Heart left ventricle (tissue), 16 donors: ENCODE data around the gene LY6G5B. TPM values are rescaled to one million over a fixed set of nuclear protein-coding genes. Genes with fewer than 3 reads are reported as not detected.
A peak's percentile ranks its signal among the peaks of the same experiment; 100 is the strongest.

Experiments
- ATAC-seq, 4 donors: fragments of 200-7000 bp; cut with Tn5 transposase; one replicate each; pipeline ENCODE4 v1.9.1; 2020 to 2022; ENCODE audit warnings: moderate library complexity in 4 of 4, mild to moderate bottlenecking in 3 of 4, moderate number of reproducible peaks in 1 of 4
- DNase-seq, 5 donors: peaks; one replicate each; pipeline ENCODE4 v3.0.0-alpha.2; 2020
- H3K27ac ChIP-seq, 12 donors: fragments of 200-600 bp; sonication (generic) in 4 of 12; one replicate each; pipeline versions ENCODE4 v1.5.0 to v1.8.0; 2016 to 2022; ENCODE audit warnings: mild to moderate bottlenecking in 2 of 12
- H3K27me3 ChIP-seq, 9 donors: fragments of 200-600 bp; sonication (generic) in 2 of 9; one replicate each; pipeline versions ENCODE4 v1.5.1 to v1.8.0; 2016 to 2022; ENCODE audit warnings: mild to moderate bottlenecking in 3 of 9
- H3K36me3 ChIP-seq, 9 donors: fragments of 200-600 bp; sonication (generic) in 2 of 9; one replicate each; pipeline versions ENCODE4 v1.5.0 to v1.8.0; 2018 to 2022; ENCODE audit warnings: mild to moderate bottlenecking in 2 of 9
- H3K4me1 ChIP-seq, 12 donors: fragments of 200-600 bp; sonication (generic) in 4 of 12; one replicate each; pipeline versions ENCODE4 v1.5.0 to v1.8.0; 2016 to 2022; ENCODE audit warnings: mild to moderate bottlenecking in 3 of 12
- H3K4me3 ChIP-seq, 12 donors: fragments of 200-600 bp; sonication (generic) in 4 of 12; one replicate each; pipeline versions ENCODE4 v1.5.0 to v1.8.0; 2017 to 2022; ENCODE audit warnings: mild to moderate bottlenecking in 9 of 12, moderate library complexity in 4 of 12
- H3K9me3 ChIP-seq, 12 donors: fragments of 200-600 bp; sonication (generic) in 4 of 12; one replicate each; pipeline versions ENCODE4 v1.5.0 to v1.8.0; 2016 to 2022; ENCODE audit warnings: mild to moderate bottlenecking in 1 of 12
- POLR2A ChIP-seq, 2 donors: fragments of 450-650 bp; IDR thresholded peaks; one replicate each; pipeline ENCODE4 v1.6.1; 2017; ENCODE audit warnings: antibody characterized with exemption in 2 of 2, mild to moderate bottlenecking in 2 of 2, moderate library complexity in 2 of 2
- WGBS, 4 donors: extraction: QIAGEN DNeasy Blood & Tissue Kit in 2 of 4; methylation state at CpG; one replicate each; pipeline versions ENCODE4 v1.1.5 to v1.1.7; 2013 to 2018; 5-methylcytosine and 5-hydroxymethylcytosine counted together
- intact Hi-C, 10 donors: fragments of 100-400 bp; cut with DNase I; formaldehyde crosslinking; loops; one replicate each; pipeline versions ENCODE4 v1.11.1 to v1.14.2; 2022
- polyA plus RNA-seq, 2 donors: library from polyadenylated mRNA; stranded (reverse); fragments of 200-250 nt; gene quantifications; one replicate each; pipeline ENCODE4 v1.2.3, GENCODE V29; 2013
- total RNA-seq, 9 donors: library from RNA; depleted of rRNA in 2 of 9; stranded (reverse); fragments of >200 nt in 2 of 9; fragmentation: NEBNext Ultra II Directional in 3 of 9; extraction: Animal tissue kit (Norgen Biotek cat#: 25700) in 3 of 9; gene quantifications; one replicate each; pipeline versions ENCODE4 v1.1.0 to v1.2.4, GENCODE V29; 2016 to 2023
- TF ChIP-seq, protein P1 (sequence below), 12 donors: fragments of 200-600 bp; sonication (generic) in 4 of 12; IDR thresholded peaks; one replicate each; pipeline versions ENCODE4 v1.5.0 to v1.8.0; 2018 to 2022; ENCODE audit warnings: antibody characterized with exemption in 12 of 12, mild to moderate bottlenecking in 5 of 12
- donor health status: ischemic (EF 13 %, LVEDD 7.1; RV severe dilation, severe dysfunction).
- donor health status: healthy with polysubstance abuse.
- donor health status: DM: no; HTN: yes; CAD: no.
- donor health status: DM: no; HTN: no; CAD: no.
- donor health status: ischemic (EF 25% LVEDD 6.9; RV normal size, moderate dysfunction).
- donor health status: ischemic (EF 25% LVEDD 5.7; RV mildly dilated, moderate dysfunction).
- donor health status: healthy.
- donor health status: DM: yes; HTN: yes; CAD: no.
- donor health status: ischemic (EF 35%, LVEDD 5.7; RV mildly dilated, moderate dysfunction).
- donor health status: nonischemic (EF 11% LVEDD 7.7; RV severe dilation, severe dysfunction).
- donor health status: DM: yes; HTN: yes; CAD: no.
- donor health status: PGD.
- donor health status: ischemic (EF 29% LVEDD 5.4; RV normal size, mild dysfunction).
- donor health status: nonischemic (EF 23%, LVEDD 6.1; RV moderate dilation, normal function).

The LY6G5B gene
- total and polyA plus RNA-seq, 11 donors: 1.4 to 12.0 (median 4.6) TPM

DNA sequence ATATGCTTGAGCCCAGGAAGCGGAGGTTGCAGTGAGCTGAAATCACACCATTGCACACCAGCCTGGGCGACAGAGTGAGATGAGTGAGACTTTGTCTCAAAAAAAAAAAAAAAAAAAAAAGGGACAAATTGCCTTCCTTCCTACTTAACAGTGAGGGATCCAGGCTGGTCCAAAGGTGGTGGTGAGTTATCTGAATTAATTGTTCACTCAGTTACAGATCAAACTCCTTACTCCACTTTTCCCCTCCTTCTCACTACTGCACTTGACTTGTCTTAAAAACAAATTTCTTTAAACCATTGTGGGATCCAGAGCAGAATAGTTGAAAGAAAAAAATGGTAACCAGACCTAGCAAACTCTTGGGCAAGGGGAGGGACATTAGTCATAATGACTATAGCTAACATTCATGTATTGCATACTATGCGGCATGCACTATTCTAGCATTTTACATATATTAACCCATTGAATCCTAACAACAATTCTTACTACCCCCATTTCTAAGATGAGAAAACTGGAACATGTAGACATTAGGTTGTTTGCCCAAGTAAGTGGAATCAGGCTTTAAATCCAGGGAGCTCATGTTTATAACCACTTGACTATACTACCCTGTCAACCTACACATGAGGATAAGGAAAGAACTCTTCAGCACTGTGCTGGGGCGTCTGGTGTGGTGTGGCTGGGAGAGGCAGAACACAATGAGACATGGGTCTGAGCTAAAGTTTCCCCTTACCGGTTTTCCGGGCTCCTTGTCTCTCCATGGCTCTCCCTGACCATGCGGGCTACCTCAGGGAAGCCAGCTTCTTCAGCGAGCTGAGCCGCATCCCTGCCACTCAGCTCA is 6.4 kb upstream of the LY6G5B start:
- DNase-seq (no peak), ATAC-seq (no peak)
- peaks cover 1 to 41% (median 35%) of the 10 kb centered on the region in 9 donors for H3K36me3 ChIP-seq
- peaks cover 20 to 70% (median 56%) of the 10 kb centered on the region in 12 donors for H3K4me1 ChIP-seq
- no peaks in the 10 kb centered on the region for H3K27me3 ChIP-seq
- no peak for TF ChIP-seq POLR2A (IDR thresholded peaks at IDR 0.05)
- TF ChIP-seq, protein P1, sequence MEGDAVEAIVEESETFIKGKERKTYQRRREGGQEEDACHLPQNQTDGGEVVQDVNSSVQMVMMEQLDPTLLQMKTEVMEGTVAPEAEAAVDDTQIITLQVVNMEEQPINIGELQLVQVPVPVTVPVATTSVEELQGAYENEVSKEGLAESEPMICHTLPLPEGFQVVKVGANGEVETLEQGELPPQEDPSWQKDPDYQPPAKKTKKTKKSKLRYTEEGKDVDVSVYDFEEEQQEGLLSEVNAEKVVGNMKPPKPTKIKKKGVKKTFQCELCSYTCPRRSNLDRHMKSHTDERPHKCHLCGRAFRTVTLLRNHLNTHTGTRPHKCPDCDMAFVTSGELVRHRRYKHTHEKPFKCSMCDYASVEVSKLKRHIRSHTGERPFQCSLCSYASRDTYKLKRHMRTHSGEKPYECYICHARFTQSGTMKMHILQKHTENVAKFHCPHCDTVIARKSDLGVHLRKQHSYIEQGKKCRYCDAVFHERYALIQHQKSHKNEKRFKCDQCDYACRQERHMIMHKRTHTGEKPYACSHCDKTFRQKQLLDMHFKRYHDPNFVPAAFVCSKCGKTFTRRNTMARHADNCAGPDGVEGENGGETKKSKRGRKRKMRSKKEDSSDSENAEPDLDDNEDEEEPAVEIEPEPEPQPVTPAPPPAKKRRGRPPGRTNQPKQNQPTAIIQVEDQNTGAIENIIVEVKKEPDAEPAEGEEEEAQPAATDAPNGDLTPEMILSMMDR (IDR thresholded peaks at IDR 0.05): no peak
- 42 to 59% (median 43%) methylated on average over 4 to 9 of the region's 9 CpGs for WGBS, 4 donors
- H3K4me3 ChIP-seq: peak overlapping the region; percentile 64 to 95 (median 83)
- no peaks in the 10 kb centered on the region for H3K9me3 ChIP-seq
- peak overlapping the region; percentile 83 to 97 (median 95) for H3K27ac ChIP-seq
- intact Hi-C loops: loop anchor here in 2 of 10 donors (10.0 kb wide), 1 partner anchor 511 kb away; the partner anchor contains the start of genes AGPAT1 (in 2 of the 2) and RNF5 (in 2 of the 2)

GRCh38 chr6:31663961-31664789 is 5.6 kb upstream of the LY6G5B start:
- peaks cover 12 to 68% (median 47%) of the 10 kb centered on the region in 12 donors for H3K4me1 ChIP-seq
- DNase-seq: peak in 3 of 5 donors; percentile 52 to 63 (median 62)
- TF ChIP-seq POLR2A (IDR thresholded peaks at IDR 0.05): peak in 1 of 2 donors; percentile 32
- TF ChIP-seq, protein P1 (IDR thresholded peaks at IDR 0.05): peak in 1 of 12 donors; percentile 10

DNA sequence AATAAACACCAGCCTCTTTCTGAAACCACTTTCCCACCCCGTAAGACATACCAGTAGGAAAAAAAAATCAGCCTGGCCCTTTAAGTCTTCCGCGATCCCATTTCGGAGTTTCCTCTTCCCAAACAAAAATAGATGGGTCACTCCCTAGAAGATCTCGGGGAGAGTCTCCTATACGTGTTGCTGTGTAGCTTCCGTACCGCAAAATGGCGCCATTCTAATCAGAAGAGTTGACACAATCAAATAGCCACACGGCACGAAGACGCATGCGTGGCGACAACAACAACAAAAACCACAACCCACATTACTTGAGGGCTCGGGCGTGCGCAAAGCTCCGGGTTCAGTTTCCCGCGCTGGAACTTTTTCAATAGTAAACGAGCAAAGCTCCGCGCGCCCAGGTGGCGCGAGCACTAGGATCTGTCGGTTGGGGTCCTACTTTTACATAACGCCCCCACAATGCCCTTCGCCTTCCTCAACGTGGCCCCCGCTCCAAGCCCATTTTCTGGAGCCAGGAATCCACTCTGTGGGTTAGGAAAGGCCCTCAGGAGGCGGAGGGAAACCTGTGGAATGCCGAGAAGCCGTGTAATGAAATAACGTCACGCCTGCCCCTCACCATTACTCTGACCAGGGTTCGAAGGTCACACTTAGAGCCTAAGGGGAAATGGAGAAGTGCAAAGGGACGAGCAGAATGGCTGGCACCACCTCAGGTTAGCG is 4.8 kb upstream of the LY6G5B start, which contains the start of gene GPANK1:
GPANK1 (minus strand) TSS at position 208 of the 711 bp plus-strand sequence. CDS start 519 bp downstream, outside the sequence.
- Histone ChIP-seq H3K27me3 (no peaks in the 10 kb centered on the region), H3K4me3 (peak within 1 kb of the TSS; percentile 64 to 95 (median 83)), H3K9me3 (no peaks in the 10 kb centered on the region), H3K36me3 (peaks cover 4 to 57% (median 50%) of the 10 kb centered on the region in 9 donors), H3K27ac (peak within 1 kb of the TSS; percentile 83 to 97 (median 95)), H3K4me1 (peaks cover 9 to 61% (median 40%) of the 10 kb centered on the region in 12 donors)
- intact Hi-C loops: loop anchor here in 3 of 10 donors (1.0 to 10.0 kb wide), 5 partner anchors 45 to 510 kb away; partner anchors contain the start of genes AGPAT1 (in 2 of the 3), RNF5 (in 2 of the 3), ATP6V1G2 (in 1 of the 3) and NELFE (in 1 of the 3)
- TF ChIP-seq, protein P1 (IDR thresholded peaks at IDR 0.05): no peak
- TF ChIP-seq POLR2A (IDR thresholded peaks at IDR 0.05): peak in 1 of 2 donors; percentile 60
- ATAC-seq (peak; percentile 68 to 76 (median 72)), DNase-seq (peak; percentile 90 to 95 (median 91))
- 0 to 1% (median 0%) methylated on average over 36 to 39 of the region's 39 CpGs for WGBS, 4 donors

More at GRCh38 chr6:31663961-31664789, 5.6 kb upstream of the LY6G5B start:
- Histone ChIP-seq H3K27ac (peak overlapping the region; percentile 83 to 97 (median 95)), H3K4me3 (peak overlapping the region; percentile 64 to 95 (median 83)), H3K27me3 (no peaks in the 10 kb centered on the region), H3K36me3 (peaks cover 4 to 50% (median 42%) of the 10 kb centered on the region in 9 donors), H3K9me3 (no peaks in the 10 kb centered on the region)
- intact Hi-C loops: loop anchor here in 3 of 10 donors (2.0 to 10.0 kb wide), 2 partner anchors 117 to 511 kb away; partner anchors contain the start of genes AGPAT1 (in 2 of the 3), RNF5 (in 2 of the 3), ATP6V1G2 (in 1 of the 3) and NFKBIL1 (in 1 of the 3)
- WGBS, 4 donors: 8 to 10% (median 9%) methylated on average over 16 to 17 of the region's 17 CpGs
- peak in 2 of 4 donors; percentile 7 to 12 for ATAC-seq
